ENCODE measurements around the gene CRISP2. TPM values are rescaled to one million over a fixed set of nuclear protein-coding genes. Genes with fewer than 3 reads are reported as not detected.

Gene CRISP2, protein sequence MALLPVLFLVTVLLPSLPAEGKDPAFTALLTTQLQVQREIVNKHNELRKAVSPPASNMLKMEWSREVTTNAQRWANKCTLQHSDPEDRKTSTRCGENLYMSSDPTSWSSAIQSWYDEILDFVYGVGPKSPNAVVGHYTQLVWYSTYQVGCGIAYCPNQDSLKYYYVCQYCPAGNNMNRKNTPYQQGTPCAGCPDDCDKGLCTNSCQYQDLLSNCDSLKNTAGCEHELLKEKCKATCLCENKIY
- not detected in 5 replicates for total RNA-seq (2022; extraction: Qiagen RNA extraction; ENCODE audit: low read depth)

DNA sequence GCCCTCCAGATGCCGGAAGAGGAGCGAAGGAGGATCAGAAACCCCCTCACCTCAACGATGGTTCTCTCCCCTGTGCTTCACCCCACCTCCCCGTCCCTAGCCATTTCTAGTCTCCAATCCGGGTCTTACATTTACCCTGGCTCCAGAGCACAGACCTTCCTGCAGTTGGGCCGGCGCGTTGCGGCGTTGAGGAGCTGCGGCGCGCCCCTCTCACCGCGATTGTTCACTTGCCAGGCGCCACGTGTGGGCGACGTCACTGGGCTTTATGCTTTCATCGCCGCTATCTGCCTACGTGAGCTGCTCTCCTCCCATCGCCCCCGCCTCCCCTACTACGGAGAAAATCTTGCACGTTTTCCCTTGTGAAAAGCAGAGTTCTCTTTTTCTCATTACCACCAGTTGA lies at the start of gene CRISP2:
Gene CRISP2, minus strand, starts transcription at position 198 of the 400 bp plus-strand sequence. CDS start 4,347 bp downstream, outside the sequence.

DNA sequence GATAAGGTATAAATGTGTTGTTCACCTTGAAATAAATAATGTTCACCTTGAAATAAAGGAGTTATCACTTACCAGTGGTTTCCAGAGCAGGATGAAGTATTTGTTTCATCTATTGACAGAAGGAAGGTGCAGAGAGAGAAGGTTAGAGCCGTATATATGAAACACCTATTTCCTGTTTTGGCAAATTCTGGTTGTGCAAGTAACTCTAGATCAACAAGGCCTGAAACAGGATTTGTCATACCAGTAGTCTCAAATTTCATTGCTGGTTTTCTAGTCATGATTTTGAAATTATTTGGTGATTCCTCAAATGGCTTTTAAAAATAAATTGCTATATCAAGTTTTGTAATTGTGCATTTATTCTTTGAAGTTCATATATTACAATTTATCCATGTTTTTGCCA lies 30.9 kb upstream of the CRISP2 start, which contains the start of gene CRISP3:
Gene CRISP3, minus strand, starts transcription at position 130 of the 400 bp plus-strand sequence. Its CDS starts 21 bp downstream, at position 109.

Other genes starting within 250 kb of the CRISP2 start
- gene GLYATL3, start 213.6 kb downstream of the CRISP2 start, total RNA-seq (2022; extraction: Qiagen RNA extraction; ENCODE audit: low read depth): not detected in 5 replicates
- 23.6 to 30.5 TPM (median 25.8 TPM) in 5 replicates for gene C6orf141, start 162.9 kb downstream of the CRISP2 start, total RNA-seq (2022; extraction: Qiagen RNA extraction; ENCODE audit: low read depth)
- 0.03 to 0.07 TPM in 2 of 5 replicates, not detected in the others for gene RHAG, start 76.7 kb downstream of the CRISP2 start, total RNA-seq (2022; extraction: Qiagen RNA extraction; ENCODE audit: low read depth)
- gene CRISP3, start 30.8 kb upstream of the CRISP2 start, total RNA-seq (2022; extraction: Qiagen RNA extraction; ENCODE audit: low read depth): not detected in 5 replicates
- not detected in 5 replicates for gene PGK2, start 73.7 kb upstream of the CRISP2 start, total RNA-seq (2022; extraction: Qiagen RNA extraction; ENCODE audit: low read depth)
- gene CRISP1, start 153.0 kb upstream of the CRISP2 start, total RNA-seq (2022; extraction: Qiagen RNA extraction; ENCODE audit: low read depth): not detected in 5 replicates